Activated naive CD8-positive, alpha-beta T cell (primary cell): ENCODE measurements around the gene SLC4A4.

Source experiments
- H3K27ac Mint-ChIP-seq: one replicate; pipeline ENCODE4 v1.8.0; 2021; ENCODE audit warnings: mixed read lengths
- H3K27me3 Mint-ChIP-seq: one replicate; pipeline ENCODE4 v1.8.0; 2021; ENCODE audit warnings: mixed read lengths
- H3K36me3 Mint-ChIP-seq: one replicate; pipeline ENCODE4 v1.8.0; 2021; ENCODE audit warnings: mixed read lengths
- H3K4me1 Mint-ChIP-seq: one replicate; pipeline ENCODE4 v1.8.0; 2021; ENCODE audit warnings: low read depth, mixed read lengths
- H3K4me3 Mint-ChIP-seq: one replicate; pipeline ENCODE4 v1.8.0; 2021; ENCODE audit warnings: mild to moderate bottlenecking, mixed read lengths
- H3K9me3 Mint-ChIP-seq: one replicate; pipeline ENCODE4 v1.8.0; 2021; ENCODE audit warnings: low read depth, mixed read lengths

Gene SLC4A4

GRCh38 chr4:71592793-71593192 lies 254.0 kb downstream of the SLC4A4 start:
- peaks cover 2% of the 10 kb centered on the region for H3K27me3 Mint-ChIP-seq
- no peaks in the 10 kb centered on the region for H3K4me1 Mint-ChIP-seq
- H3K27ac Mint-ChIP-seq: no peak overlapping the region
- no peak overlapping the region for H3K4me3 Mint-ChIP-seq
- no peaks in the 10 kb centered on the region for H3K36me3 Mint-ChIP-seq
- H3K9me3 Mint-ChIP-seq: peaks cover 5% of the 10 kb centered on the region

GRCh38 chr4:71593311-71593710 lies 254.5 kb downstream of the SLC4A4 start:
- Mint-ChIP-seq H3K27ac (no peak overlapping the region), H3K4me3 (no peak overlapping the region), H3K4me1 (no peaks in the 10 kb centered on the region), H3K9me3 (peaks cover 5% of the 10 kb centered on the region), H3K27me3 (peaks cover 5% of the 10 kb centered on the region), H3K36me3 (no peaks in the 10 kb centered on the region)

DNA sequence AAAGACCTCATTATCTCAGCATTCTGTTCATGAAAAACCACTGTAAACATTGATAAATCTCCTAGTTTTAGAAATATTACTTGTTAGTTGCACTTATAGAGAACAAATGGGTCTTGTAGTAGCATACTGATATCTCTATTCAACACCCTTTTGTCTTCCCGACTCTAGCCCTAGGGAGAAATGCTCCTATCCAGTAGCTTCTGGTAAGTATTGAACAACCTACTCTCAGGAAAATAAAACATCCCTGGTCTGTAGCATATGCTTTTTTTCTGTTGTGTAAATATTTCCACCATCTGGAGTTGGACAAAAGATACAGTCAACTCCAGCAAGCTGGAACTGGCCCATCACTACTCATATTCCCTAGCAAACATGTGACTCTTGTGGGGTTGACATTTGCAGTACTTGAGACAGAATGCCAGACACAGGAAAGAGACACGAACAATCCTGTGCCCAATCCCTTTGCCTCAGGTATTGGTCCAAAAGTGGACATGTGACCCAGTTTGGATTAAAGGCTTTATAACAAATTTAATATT lies 256.8 kb downstream of the SLC4A4 start:
- no peaks in the 10 kb centered on the region for H3K36me3 Mint-ChIP-seq
- no peaks in the 10 kb centered on the region for H3K9me3 Mint-ChIP-seq
- H3K27me3 Mint-ChIP-seq: peaks cover 3% of the 10 kb centered on the region
- no peaks in the 10 kb centered on the region for H3K4me1 Mint-ChIP-seq
- H3K27ac Mint-ChIP-seq: no peak overlapping the region
- no peak overlapping the region for H3K4me3 Mint-ChIP-seq

GRCh38 chr4:71599578-71599977 lies 260.8 kb downstream of the SLC4A4 start:
- Mint-ChIP-seq H3K36me3 (no peaks in the 10 kb centered on the region), H3K4me3 (no peak overlapping the region), H3K27me3 (peaks cover 3% of the 10 kb centered on the region), H3K9me3 (no peaks in the 10 kb centered on the region), H3K27ac (no peak overlapping the region), H3K4me1 (no peaks in the 10 kb centered on the region)

GRCh38 chr4:71602289-71602900 lies 263.6 kb downstream of the SLC4A4 start:
- Mint-ChIP-seq H3K4me1 (no peaks in the 10 kb centered on the region), H3K27me3 (peaks cover 3% of the 10 kb centered on the region), H3K36me3 (no peaks in the 10 kb centered on the region), H3K27ac (no peak overlapping the region), H3K4me3 (no peak overlapping the region), H3K9me3 (no peaks in the 10 kb centered on the region)

DNA sequence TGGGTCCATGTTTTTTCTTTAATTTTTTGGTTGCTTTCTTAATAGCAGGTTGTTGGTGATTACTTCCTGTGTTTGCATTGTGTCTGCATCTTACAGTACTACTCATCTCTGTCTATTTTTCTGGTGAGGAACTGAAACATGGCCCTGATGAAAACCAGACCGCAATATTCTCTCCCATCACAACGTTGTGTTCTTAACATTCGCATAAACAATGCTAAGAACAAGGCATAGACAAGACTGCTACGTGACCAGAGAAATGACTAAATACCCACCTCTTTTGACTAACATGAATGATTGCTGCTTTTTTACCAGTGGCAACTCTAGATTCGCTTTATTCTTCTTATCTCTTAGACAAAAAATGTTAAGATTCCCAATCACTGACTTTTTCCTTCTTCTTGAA lies 266.0 kb downstream of the SLC4A4 start:
- H3K27ac Mint-ChIP-seq: no peak overlapping the region
- H3K4me1 Mint-ChIP-seq: no peaks in the 10 kb centered on the region
- no peaks in the 10 kb centered on the region for H3K9me3 Mint-ChIP-seq
- no peaks in the 10 kb centered on the region for H3K27me3 Mint-ChIP-seq
- no peaks in the 10 kb centered on the region for H3K36me3 Mint-ChIP-seq
- H3K4me3 Mint-ChIP-seq: no peak overlapping the region

GRCh38 chr4:71607109-71607508 lies 268.3 kb downstream of the SLC4A4 start:
- no peaks in the 10 kb centered on the region for H3K36me3 Mint-ChIP-seq
- no peaks in the 10 kb centered on the region for H3K27me3 Mint-ChIP-seq
- no peaks in the 10 kb centered on the region for H3K9me3 Mint-ChIP-seq
- H3K4me3 Mint-ChIP-seq: no peak overlapping the region
- H3K4me1 Mint-ChIP-seq: no peaks in the 10 kb centered on the region
- no peak overlapping the region for H3K27ac Mint-ChIP-seq

DNA sequence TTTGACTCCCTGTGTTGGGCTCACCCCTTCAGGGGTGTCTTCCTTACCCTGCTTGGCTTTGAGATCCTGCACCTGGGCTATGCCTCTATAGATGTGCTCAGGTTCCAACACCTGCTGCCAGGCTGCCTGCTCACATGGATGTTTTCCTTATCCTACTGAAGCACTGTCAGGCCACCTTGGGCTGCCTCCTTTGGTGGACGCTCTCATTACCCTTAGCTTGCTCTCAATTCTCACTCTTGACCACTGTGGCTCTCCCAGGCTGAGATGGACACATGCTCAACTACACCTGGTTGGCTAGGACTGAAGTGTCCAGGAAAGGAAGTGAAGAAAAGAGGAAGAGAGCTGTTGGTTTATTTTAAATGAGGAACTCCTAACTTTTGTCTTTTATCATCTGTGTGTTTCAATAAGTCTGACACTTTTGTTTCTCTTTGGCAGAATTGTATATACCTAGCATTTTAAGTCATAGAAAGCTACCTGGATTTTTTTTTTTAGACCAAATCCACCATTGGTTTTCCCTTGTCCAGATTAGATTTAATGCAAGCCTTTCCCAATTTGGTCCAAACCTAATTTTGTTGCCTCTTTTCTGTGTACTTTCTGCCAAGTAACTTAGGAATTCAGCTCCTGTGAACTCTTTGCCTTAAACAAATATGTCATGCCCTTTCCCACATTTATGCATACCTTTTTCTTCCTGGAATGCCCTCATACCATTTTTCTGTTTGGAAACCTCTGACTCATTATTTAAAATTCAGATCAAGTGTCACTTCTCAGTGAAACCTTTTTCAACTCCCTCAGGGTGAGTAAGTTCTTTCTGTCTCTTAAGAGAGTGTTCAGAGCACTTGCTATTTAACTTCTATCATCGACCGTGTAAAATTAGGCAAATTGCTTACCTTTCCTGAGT lies 269.2 kb downstream of the SLC4A4 start:
- H3K4me1 Mint-ChIP-seq: no peaks in the 10 kb centered on the region
- no peaks in the 10 kb centered on the region for H3K36me3 Mint-ChIP-seq
- H3K27ac Mint-ChIP-seq: no peak overlapping the region
- H3K27me3 Mint-ChIP-seq: no peaks in the 10 kb centered on the region
- H3K4me3 Mint-ChIP-seq: no peak overlapping the region
- no peaks in the 10 kb centered on the region for H3K9me3 Mint-ChIP-seq

- Mint-ChIP-seq H3K4me1 (no peaks in the 10 kb centered on the region), H3K4me3 (no peak overlapping the region), H3K27me3 (no peaks in the 10 kb centered on the region), H3K36me3 (no peaks in the 10 kb centered on the region), H3K9me3 (no peaks in the 10 kb centered on the region), H3K27ac (no peak overlapping the region)
Measured at GRCh38 chr4:71608678-71609071, 269.9 kb downstream of the SLC4A4 start.

DNA sequence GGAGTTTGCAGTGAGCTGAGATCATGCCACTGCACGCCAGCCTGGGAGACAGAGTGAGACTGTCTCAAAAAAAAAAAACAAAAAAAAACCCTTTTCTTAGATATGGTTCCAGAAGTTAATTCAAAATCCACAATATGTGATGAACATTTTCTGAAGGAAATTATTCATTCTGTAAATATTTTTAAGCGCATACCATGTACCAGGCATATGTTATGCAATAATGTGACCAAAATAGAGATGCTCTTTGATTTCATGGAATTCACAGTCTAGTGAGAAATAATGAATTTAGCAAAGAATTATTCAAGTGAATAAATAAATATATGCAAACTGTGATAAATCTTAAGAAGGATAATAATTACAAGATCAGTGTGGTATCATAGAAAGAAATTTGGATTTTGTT lies 270.3 kb downstream of the SLC4A4 start:
- no peak overlapping the region for H3K27ac Mint-ChIP-seq
- no peaks in the 10 kb centered on the region for H3K9me3 Mint-ChIP-seq
- H3K4me3 Mint-ChIP-seq: no peak overlapping the region
- H3K27me3 Mint-ChIP-seq: no peaks in the 10 kb centered on the region
- H3K36me3 Mint-ChIP-seq: no peaks in the 10 kb centered on the region
- no peaks in the 10 kb centered on the region for H3K4me1 Mint-ChIP-seq

- Mint-ChIP-seq H3K36me3 (no peaks in the 10 kb centered on the region), H3K4me3 (no peak overlapping the region), H3K27ac (no peak overlapping the region), H3K27me3 (no peaks in the 10 kb centered on the region), H3K9me3 (no peaks in the 10 kb centered on the region), H3K4me1 (no peaks in the 10 kb centered on the region)
Measured at GRCh38 chr4:71609651-71610050, 270.8 kb downstream of the SLC4A4 start.

- Mint-ChIP-seq H3K4me3 (no peak overlapping the region), H3K36me3 (no peaks in the 10 kb centered on the region), H3K4me1 (no peaks in the 10 kb centered on the region), H3K27ac (no peak overlapping the region), H3K9me3 (no peaks in the 10 kb centered on the region), H3K27me3 (no peaks in the 10 kb centered on the region)
Measured at GRCh38 chr4:71614621-71615020, 275.8 kb downstream of the SLC4A4 start.

GRCh38 chr4:71616168-71616811 lies 277.5 kb downstream of the SLC4A4 start:
- no peaks in the 10 kb centered on the region for H3K4me1 Mint-ChIP-seq
- peaks cover 7% of the 10 kb centered on the region for H3K9me3 Mint-ChIP-seq
- no peaks in the 10 kb centered on the region for H3K27me3 Mint-ChIP-seq
- no peaks in the 10 kb centered on the region for H3K36me3 Mint-ChIP-seq
- H3K27ac Mint-ChIP-seq: no peak overlapping the region
- H3K4me3 Mint-ChIP-seq: no peak overlapping the region
